GM21723 (cell line): Measurements from ENCODE around the gene KIF13A.
"Not testable (repeated sequence)": the region's sequence is repeated elsewhere in the genome, so short reads cannot be mapped to it uniquely, and the experiment has no call there.

ENCODE experiments used
- ATAC-seq: cut with Tn5 transposase; IDR thresholded peaks from one replicate; pipeline ENCODE4 v1.9.1; 2021; ENCODE audit warnings: mild to moderate bottlenecking, moderate library complexity; ENCODE audit not compliant: unreplicated experiment

KIF13A gene

DNA sequence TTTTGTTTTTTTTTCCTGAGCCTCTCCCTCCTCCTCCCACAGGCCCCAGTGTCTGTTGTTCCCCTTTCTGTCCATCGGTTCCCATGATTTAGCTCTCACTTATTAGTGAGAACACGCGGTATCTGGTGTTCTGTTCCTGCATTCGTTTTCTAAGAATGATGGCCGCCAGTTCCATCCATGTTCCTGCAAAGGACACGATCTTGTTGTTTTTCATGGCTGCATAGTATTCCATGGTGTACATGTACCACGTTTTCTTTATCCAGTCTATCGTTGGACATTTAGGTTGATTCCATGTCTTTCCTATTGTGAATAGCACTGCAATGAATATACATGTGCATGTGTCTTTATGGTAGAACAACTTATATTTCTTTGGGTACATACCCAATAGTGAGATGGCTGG is 175.1 kb downstream of the KIF13A start:
- ATAC-seq: no peak

- no peak for ATAC-seq
Measured at GRCh38 chr6:17808609-17809008, 178.8 kb downstream of the KIF13A start.

GRCh38 chr6:17807431-17807830 is 180.0 kb downstream of the KIF13A start:
- not testable (repeated sequence) for ATAC-seq

- no peak for ATAC-seq
Measured at GRCh38 chr6:17803409-17803808, 184.0 kb downstream of the KIF13A start.

- ATAC-seq: no peak
Measured at GRCh38 chr6:17798477-17799154, 188.8 kb downstream of the KIF13A start.

DNA sequence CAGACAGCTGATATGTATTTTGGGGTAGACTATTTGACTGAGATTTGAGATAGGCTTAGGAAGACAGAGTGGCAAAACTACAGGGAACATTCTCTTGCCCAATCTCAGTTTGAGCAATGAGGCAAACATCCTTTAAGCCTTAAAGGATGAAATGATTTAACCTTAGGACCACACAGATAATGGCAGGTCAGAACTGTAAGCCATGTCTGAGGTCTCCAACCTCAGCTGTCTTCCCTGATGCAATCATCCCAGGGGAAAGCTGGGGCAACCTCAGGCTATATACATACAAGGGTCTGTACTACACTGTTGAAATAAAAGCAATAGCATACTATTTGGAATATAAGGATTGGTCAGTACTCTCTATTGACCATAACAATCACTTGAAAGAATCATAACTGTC is 196.9 kb downstream of the KIF13A start:
- ATAC-seq: no peak

DNA sequence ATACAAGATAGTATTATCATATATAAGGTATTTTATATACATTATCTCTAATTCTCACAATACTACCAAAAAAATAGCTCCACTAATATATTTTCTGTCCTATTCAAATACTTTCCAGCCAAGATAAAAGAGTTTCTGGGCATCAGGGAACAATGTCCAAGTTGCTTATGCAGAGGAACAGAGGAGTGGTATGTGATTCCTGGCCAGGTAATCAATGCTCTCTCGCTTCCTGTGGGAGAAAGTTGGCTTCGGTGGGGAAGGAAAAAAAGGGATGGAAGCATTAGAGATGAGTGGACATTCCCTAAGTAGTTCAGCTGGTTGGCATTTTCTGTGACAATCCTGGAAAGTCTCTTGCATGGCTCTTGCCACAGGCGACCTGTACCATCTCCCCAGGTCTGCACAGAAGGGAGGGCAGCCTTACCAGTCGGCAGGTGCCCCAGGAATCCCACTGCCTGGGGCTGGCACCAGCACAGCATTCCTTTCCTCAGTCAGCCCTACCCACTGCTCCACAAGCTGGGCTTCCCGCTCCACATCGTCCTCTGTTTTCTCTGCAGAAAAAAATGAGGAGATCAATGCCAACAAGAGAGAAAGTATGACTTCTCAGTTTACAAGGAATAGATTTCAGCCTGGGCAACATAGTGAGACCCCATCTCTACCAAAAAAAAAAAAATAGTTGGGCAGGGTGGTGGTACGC is 202.2 kb downstream of the KIF13A start:
- no peak for ATAC-seq

GRCh38 chr6:17780061-17780460 is 207.4 kb downstream of the KIF13A start:
- ATAC-seq: no peak

DNA sequence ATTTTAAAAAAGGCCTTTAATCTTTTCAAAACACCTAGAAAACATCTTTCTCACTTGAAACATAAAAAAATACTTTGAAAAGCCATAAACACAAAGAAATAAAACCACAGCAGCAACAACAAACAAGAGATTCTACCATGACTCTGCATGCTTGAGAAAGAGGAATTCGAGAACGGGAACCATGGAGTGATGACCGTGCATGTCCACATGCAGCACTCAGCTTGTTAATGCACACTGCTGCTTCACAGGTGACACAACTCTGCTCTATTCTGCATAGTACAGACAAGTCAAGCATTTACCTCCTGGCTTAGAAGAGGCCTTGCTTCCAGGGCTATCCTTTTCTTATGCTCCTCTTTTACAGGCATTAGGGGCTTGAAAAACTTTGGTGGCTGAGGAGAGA is 215.8 kb downstream of the KIF13A start:
- ATAC-seq: no peak

- ATAC-seq: no peak
Measured at GRCh38 chr6:17768881-17769280, 218.6 kb downstream of the KIF13A start.

DNA sequence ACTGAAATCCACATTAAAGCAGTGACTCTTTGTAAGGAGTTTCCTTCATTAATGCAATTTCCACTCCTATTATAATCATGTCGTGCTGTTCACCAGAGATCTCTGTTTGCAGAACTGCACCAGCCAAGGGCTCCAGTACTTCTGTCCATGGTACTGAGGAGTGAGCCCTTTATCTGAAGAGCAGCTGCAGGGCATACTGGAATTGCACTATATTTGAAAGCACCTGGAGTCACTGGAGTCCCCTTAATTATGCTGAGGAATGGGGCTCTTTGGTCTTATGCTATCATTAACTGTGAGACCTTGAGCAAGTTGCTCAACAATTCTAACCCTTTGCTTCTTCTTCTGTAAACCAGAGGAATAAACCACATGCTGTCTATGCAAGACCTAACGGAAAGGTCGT is 219.0 kb downstream of the KIF13A start:
- no peak for ATAC-seq

DNA sequence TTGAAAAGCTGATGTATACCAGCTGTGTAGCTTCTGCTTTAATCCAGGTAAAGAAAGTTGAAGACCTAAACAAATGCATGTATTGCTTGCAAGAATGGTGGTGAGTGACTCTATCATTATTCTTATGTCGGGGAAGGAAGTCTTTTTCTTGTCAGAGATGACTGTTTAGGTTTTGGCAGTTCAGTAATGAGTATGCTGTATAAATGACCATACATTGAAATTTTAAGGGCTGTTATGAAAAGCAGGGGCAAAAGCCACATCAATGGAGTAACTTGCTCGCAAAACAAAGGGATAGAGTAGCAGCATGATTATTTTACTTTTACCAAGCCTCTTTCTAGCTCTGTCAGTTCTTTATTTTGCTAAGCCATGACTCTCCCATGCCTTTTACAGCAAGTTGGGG is 224.8 kb downstream of the KIF13A start:
- ATAC-seq: no peak

GRCh38 chr6:17758119-17758518 is 229.3 kb downstream of the KIF13A start:
- ATAC-seq: no peak

DNA sequence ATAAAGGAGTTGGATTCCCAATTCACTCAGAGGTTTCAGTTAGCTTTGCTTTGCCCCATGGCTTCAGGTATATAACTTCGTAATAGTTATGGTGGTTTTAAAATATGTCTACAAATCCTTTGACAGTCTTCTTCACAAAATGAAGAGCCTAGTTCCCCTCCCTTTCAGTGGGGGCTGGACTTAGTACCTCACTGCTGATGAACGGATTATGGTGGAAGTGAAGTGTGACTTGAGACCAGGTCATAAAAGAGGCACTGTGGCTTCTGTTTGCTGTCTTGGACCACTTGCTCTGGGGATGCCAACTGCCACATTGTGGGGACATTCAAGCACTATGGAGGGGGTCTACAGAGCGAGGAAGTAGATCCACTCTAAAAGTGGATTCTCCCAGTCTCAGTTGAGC is 233.2 kb downstream of the KIF13A start:
- ATAC-seq: no peak

DNA sequence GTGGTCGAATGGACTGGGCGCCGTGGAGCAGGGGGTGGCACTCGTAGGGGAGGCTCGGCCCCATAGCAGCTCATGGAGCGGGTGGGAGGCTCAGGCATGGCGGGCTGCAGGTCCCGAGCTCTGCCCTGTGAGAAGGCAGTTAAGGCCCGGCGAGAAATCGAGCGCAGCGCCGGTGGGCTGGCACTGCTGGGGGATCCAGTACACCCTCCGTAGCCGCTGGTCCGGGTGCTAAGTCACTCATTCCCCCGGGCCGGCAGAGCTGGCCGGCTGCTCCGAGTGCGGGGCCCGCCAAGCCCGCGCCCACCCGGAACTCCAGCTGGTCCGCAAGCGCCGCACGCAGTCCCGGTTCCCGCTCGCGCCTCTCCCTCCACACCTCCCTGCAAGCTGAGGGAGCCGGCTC is 242.1 kb downstream of the KIF13A start:
- ATAC-seq: not testable (repeated sequence)

DNA sequence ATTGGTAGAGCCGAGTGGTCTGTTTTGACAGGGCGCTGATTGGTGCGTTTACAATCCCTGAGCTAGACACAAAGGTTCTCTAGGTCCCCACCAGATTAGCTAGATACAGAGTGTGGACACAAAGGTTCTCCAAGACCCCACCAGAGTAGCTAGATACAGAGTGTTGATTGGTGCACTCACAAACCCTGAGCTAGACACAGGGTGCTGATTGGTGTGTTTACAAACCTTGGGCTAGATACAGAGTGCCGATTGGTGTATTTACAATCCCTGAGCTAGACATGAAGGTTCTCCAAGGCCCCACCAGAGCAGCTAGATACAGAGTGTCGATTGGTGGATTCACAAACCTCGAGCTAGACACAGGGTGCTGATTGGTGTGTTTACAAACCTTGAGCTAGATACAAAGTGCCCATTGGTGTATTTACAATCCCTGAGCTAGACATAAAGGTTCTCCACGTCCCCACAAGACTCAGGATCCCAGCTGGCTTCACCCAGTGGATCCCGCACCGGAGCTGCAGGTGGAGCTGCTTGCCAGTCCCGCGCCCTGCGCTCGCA is 242.6 kb downstream of the KIF13A start:
- not testable (repeated sequence) for ATAC-seq

DNA sequence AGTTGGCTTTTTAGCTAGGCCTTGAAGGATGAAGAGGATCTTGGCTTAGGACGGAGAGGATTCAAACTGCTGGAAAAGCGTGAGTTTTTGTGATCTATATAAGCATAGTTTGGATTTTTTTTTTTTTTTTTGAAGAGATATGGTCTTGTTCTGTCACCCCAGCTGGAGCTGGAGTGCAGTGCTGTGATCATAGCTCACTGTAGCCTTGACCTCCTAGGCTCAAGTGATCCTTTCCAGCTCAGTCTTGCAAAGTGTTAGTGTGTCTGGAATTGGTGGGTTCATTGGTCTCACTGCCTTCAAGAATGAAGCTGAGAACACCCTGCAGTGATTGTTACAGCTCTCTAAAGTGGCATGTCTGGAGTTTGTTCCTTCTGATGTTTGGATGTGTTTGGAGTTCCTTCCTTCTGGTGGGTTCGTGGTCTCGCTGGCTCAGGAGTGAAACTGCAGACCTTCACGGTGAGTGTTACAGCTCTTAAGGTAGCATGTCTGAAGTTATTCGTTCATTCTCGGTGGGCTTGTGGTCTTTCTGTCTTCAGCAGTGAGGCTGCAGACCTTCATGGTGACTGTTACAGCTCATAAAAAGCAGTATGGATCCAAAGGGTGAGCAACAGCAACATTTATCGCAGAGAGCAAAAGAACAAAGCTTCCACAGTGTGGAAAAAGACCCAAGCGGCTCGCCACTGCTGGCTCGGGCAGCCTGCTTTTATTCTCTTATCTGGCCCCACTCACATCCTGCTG is 243.2 kb downstream of the KIF13A start:
- ATAC-seq: no peak

GRCh38 chr6:17741507-17741906 is 245.9 kb downstream of the KIF13A start:
- ATAC-seq: no peak

- no peak for ATAC-seq
Measured at GRCh38 chr6:17740559-17741220, 246.7 kb downstream of the KIF13A start.

- no peak for ATAC-seq
Measured at GRCh38 chr6:17737704-17738252, 249.7 kb downstream of the KIF13A start.

DNA sequence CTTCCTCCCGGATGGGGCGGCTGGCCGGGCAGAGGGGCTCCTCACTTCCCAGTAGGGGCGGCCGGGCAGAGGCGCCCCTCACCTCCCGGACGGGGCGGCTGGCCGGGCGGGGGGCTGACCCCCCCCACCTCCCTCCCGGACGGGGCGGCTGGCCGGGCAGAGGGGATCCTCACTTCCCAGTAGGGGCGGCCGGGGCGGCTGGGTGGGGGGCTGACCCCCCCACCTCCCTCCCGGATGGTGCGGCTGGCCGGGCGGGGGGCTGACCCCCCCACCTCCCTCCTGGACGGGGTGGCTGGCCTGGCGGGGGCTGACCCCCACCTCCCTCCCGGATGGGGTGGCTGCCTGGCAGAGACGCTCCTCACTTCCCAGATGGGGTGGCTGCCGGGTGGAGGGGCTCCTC is 252.1 kb downstream of the KIF13A start:
- not testable (repeated sequence) for ATAC-seq
